Activated CD4-positive, alpha-beta T cell treated with anti-CD3 and anti-CD28 coated beads for 36 hours (primary cell): Measurements from ENCODE around the gene CALML5. TPM values are rescaled to one million over a fixed set of nuclear protein-coding genes. Genes with fewer than 3 reads are reported as not detected.
"Not testable (repeated sequence)": the region's sequence is repeated elsewhere in the genome, so short reads cannot be mapped to it uniquely, and the experiment has no call there.

Source experiments
- ATAC-seq: fragments of 200-7000 bp; cut with Tn5 transposase; one replicate; pipeline ENCODE4 v1.10.0; 2021; ENCODE audit warnings: mild to moderate bottlenecking, moderate library complexity
- CTCF ChIA-PET: fragments of 350-600 bp; sonication (Branson Sonifier 250); formaldehyde crosslinking; loops from one replicate; lab custom pipeline; 2021; ENCODE audit warnings: antibody characterized with exemption; lab: Charles Lee
- POLR2A ChIA-PET: fragments of 350-600 bp; sonication (Branson Sonifier 250); formaldehyde crosslinking; loops from one replicate; lab custom pipeline; 2021; ENCODE audit warnings: antibody characterized with exemption, inconsistent platforms; lab: Charles Lee
- DNase-seq: peaks from one replicate; pipeline ENCODE4 v3.0.0-alpha.2; 2020
- H3K27ac Mint-ChIP-seq: one replicate; pipeline ENCODE4 v1.8.0; 2021; ENCODE audit warnings: mixed read lengths
- H3K27me3 Mint-ChIP-seq: one replicate; pipeline ENCODE4 v1.8.0; 2021; ENCODE audit warnings: mixed read lengths
- H3K36me3 Mint-ChIP-seq: one replicate; pipeline ENCODE4 v1.8.0; 2021; ENCODE audit warnings: low read depth, mixed read lengths
- H3K4me1 Mint-ChIP-seq: one replicate; pipeline ENCODE4 v1.8.0; 2021; ENCODE audit warnings: mixed read lengths
- H3K4me3 Mint-ChIP-seq: one replicate; pipeline ENCODE4 v1.8.0; 2021; ENCODE audit warnings: mild to moderate bottlenecking, moderate library complexity, mixed read lengths
- H3K9me3 Mint-ChIP-seq: one replicate; pipeline ENCODE4 v1.8.0; 2021; ENCODE audit warnings: low read depth, mixed read lengths
- intact Hi-C, 2 experiments: fragments of 100-400 bp; cut with DNase I in 1 of 2; cut with micrococcal nuclease in 1 of 2; formaldehyde crosslinking; loops; one replicate each; pipeline versions ENCODE4 v1.14.2 to v1.15.1; 2022 to 2024; cut with DNase I, micrococcal nuclease
- total RNA-seq, 2 experiments: library from RNA; stranded (reverse); gene quantifications; one replicate each; pipeline ENCODE4 v1.2.3, GENCODE V29; 2021

Gene CALML5
- total RNA-seq, 2 experiments from 2014 or later, result not detected

DNA sequence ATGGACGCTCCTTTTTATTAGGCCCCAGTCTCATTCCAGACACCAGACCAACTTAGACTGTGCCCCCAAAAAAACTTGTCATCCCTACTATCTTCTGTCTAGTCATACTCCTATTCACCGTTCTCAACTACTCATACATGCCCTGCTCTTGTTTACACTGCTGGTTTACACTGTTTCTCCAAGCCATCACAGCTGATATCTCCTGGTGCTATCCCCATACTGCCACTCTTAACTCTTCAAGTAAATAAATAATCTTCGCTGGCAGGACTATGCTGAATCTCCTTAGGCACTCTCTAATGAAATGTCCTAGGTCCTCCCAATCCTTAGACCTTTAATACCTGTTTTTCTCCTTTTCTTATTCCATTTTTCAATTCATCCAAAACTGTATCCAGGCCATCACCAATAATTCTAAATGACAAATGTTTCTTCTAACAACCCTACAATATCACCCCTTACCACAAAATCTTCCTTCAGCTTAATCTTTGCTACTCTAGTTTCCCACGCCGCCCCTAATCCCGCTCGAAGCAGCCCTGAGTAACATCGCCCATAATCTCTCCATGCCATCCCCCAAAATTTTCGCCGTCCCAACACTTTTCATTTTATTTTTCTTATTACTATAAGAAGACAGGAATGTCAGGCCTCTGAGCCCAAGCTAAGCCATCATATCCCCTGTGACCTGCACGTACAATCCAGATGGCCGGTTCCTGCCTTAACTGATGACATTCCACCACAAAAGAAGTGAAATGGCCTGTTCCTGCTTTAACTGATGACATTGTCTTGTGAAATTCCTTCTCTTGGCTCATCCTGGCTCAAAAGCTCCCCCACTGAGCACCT lies 23.2 kb downstream of the CALML5 start:
- H3K9me3 Mint-ChIP-seq, H3K27ac Mint-ChIP-seq, H3K4me3 Mint-ChIP-seq, ATAC-seq, POLR2A ChIA-PET, H3K36me3 Mint-ChIP-seq, DNase-seq, intact Hi-C loops, H3K27me3 Mint-ChIP-seq, H3K4me1 Mint-ChIP-seq: not testable (repeated sequence)
- CTCF ChIA-PET, result interaction anchor here (0.6 kb wide), 1 partner anchor 19 kb away, joined by 4 read pairs; no protein-coding TSS in a partner anchor

DNA sequence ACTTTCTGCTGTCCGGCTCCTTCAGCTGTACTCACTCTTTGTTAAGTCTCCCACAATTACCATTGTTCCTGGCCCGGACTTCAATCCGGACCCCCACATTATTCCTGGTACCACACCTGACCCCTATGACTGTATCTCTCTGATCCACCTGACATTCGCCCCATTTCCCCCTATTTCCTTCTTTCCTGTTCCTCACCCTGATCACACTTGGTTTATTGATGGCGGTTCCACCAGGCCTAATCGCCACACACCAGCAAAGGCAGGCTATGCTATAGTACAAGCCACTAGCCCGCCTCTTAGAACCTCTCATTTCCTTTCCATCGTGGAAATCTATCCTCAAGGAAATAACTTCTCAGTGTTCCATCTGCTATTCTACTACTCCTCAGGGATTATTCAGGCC lies 24.3 kb downstream of the CALML5 start:
- H3K36me3 Mint-ChIP-seq, POLR2A ChIA-PET, H3K4me1 Mint-ChIP-seq, H3K4me3 Mint-ChIP-seq, H3K27me3 Mint-ChIP-seq, H3K27ac Mint-ChIP-seq, DNase-seq, intact Hi-C loops, ATAC-seq, H3K9me3 Mint-ChIP-seq: not testable (repeated sequence)
- CTCF ChIA-PET, result interaction anchor here (0.6 kb wide), 1 partner anchor 34 kb away, joined by 4 read pairs; no protein-coding TSS in a partner anchor

GRCh38 chr10:5474642-5475041 lies 24.7 kb downstream of the CALML5 start:
- ATAC-seq, H3K27me3 Mint-ChIP-seq, intact Hi-C loops, DNase-seq, H3K4me1 Mint-ChIP-seq, POLR2A ChIA-PET, H3K36me3 Mint-ChIP-seq, H3K4me3 Mint-ChIP-seq, H3K9me3 Mint-ChIP-seq, H3K27ac Mint-ChIP-seq: not testable (repeated sequence)
- CTCF ChIA-PET, result interaction anchor here (0.6 kb wide), 1 partner anchor 35 kb away, joined by 4 read pairs; no protein-coding TSS in a partner anchor

DNA sequence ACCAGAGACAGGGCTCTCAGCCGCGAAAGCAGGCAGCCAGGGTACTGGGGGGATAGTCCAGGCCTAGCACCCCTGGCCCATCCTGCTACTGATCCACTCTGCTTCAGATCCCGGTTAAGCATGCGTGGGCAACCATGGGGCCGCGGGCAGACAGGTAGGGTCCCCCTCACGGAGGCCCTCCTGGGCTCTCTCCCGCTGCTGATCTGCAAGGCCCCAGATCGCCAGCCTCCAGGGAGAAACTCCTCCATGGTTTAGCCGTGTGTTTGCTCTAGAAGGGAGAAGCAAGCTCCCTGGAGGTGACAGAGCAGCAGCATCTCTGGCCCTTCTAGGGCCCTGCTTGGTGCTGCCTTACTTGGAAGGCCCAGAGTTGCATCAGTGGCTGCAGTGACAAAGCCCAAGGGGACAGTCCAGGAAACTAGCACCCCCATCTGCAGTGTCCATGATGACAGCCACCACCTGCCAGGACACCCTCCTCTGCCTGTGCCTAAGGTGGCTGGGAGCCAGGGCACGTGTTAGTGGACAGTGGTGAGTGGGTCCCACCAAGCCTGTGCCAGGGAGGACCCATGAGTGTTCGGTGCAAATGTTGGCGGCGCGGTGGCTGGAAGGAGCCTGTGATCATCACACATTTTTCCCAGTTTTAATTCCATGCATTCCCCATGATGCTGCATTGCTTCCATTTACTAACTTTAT lies 29.2 kb downstream of the CALML5 start:
- ATAC-seq, result no peak
- H3K36me3 Mint-ChIP-seq, result no peaks in the 10 kb centered on the region

GRCh38 chr10:5469353-5470061 lies 29.9 kb downstream of the CALML5 start:
- ChIA-PET CTCF (no interaction called here), POLR2A (no interaction called here)
- Mint-ChIP-seq H3K27me3 (no peaks in the 10 kb centered on the region), H3K9me3 (no peaks in the 10 kb centered on the region), H3K27ac (no peak overlapping the region), H3K4me3 (no peak overlapping the region), H3K36me3 (no peaks in the 10 kb centered on the region), H3K4me1 (peaks cover 5% of the 10 kb centered on the region)
- no peak for ATAC-seq
- DNase-seq, result no peak
- intact Hi-C loops, result no loop called here

More for the DNA sequence above, 29.2 kb downstream of the CALML5 start:
- DNase-seq, result no peak
- H3K4me1 Mint-ChIP-seq, result peaks cover 5% of the 10 kb centered on the region
- H3K27me3 Mint-ChIP-seq, result no peaks in the 10 kb centered on the region
- no peak overlapping the region for H3K27ac Mint-ChIP-seq
- intact Hi-C loops, result no loop called here
- no peaks in the 10 kb centered on the region for H3K9me3 Mint-ChIP-seq
- ChIA-PET CTCF (no interaction called here), POLR2A (no interaction called here)
- no peak overlapping the region for H3K4me3 Mint-ChIP-seq

DNA sequence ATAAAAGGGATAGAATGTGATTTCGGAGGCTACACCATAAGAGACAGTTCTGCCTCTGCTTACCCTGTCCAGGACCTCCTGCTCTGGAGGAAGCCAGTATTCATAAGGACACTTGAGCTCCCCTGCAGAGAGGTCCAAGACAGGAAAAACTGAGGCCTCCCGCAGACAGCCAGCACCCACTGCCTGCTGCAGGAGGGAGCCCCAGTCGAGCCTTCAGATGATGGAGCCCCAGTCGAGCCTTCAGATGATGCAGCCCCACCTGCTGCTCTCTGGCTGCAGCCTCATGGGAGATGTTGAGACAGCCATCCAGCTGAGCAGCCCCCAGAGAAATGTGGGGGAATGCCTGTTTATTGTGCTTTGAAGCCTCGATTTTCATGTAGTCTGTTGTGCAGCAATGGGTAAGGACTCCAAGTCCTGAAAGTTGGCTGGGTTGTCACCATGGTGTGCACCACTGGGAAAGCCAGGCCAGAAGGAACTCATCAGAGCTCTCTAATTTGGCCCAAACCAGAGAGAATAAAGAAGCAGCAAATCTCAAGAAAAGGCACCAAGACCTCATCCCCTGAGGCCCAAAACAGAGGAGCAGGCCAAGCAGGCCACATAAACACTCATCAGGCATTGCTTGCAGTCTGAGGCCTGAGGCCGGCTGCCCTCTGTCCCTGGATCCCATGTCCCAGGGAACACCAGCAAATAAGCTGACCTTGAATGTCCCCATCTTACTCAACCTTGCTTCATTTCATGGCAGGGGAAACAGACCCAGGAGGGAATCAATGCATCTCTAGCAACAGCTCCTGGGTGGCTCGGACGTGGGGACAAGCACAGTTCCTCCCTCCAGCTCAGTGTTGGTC lies 30.9 kb downstream of the CALML5 start:
- ChIA-PET CTCF (interaction anchor here (0.6 to 1.3 kb wide), 2 partner anchors 9 to 274 kb away, joined by 3 read pairs; no protein-coding TSS in a partner anchor), POLR2A (no interaction called here)
- Mint-ChIP-seq H3K36me3 (no peaks in the 10 kb centered on the region), H3K4me3 (no peak overlapping the region), H3K4me1 (peaks cover 5% of the 10 kb centered on the region), H3K27ac (no peak overlapping the region), H3K27me3 (no peaks in the 10 kb centered on the region), H3K9me3 (no peaks in the 10 kb centered on the region)
- ATAC-seq (no peak), DNase-seq (no peak)
- intact Hi-C loops, result no loop called here

DNA sequence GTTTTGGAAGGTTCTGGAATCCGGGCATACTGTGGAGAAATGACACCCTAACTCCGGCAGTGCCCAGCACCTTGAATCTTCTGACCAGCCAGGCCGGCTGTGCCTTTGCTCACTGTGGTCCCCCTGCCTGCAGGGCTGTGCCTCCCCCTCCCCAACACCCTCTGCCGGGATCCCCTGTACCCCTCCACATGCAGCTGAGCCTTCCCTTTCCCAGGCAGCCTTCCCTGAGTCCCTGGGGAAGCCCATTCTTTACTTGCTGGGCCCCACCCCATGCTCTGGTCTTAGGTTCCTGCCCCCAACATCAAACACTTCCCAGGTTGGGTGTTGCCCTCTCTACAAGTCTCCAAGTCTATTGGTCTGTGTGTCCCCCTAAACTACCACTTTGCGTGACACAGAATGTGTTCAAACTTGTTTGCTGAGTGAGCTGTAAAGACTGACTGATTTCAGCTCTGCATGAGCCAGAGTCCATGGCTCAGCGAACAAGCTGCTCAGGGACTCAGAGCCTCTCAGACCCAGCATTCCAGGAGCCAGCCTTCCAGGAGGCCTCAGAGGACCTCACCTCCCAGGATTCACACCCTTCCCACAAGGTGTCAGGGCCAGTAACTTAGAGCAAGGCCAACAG lies 31.6 kb downstream of the CALML5 start:
- H3K4me3 Mint-ChIP-seq, result no peak overlapping the region
- H3K9me3 Mint-ChIP-seq, result no peaks in the 10 kb centered on the region
- ChIA-PET POLR2A (no interaction called here), CTCF (interaction anchor here (0.6 to 1.3 kb wide), 2 partner anchors 9 to 274 kb away, joined by 3 read pairs; no protein-coding TSS in a partner anchor)
- intact Hi-C loops, result no loop called here
- H3K27me3 Mint-ChIP-seq, result no peaks in the 10 kb centered on the region
- H3K4me1 Mint-ChIP-seq, result peaks cover 5% of the 10 kb centered on the region
- DNase-seq, result no peak
- H3K27ac Mint-ChIP-seq, result no peak overlapping the region
- no peak for ATAC-seq
- no peaks in the 10 kb centered on the region for H3K36me3 Mint-ChIP-seq

DNA sequence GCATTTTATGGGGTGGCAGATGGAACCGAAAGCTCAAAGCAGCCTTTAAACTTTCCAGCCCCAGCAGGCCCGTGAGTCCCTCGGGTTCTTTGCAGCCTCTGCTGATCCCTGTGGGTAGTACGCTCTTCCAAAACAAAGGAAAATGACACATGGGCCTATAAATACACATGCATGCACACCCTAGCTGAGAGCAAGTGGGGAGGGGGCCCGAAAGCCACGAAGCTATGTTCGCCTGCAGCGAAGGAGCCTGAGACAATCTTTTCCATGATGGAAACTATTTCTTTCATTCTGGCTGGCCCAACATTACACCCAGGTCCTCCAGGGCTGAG lies 32.2 kb downstream of the CALML5 start:
- ATAC-seq (no peak), DNase-seq (no peak)
- H3K36me3 Mint-ChIP-seq, result no peaks in the 10 kb centered on the region
- CTCF ChIA-PET, result interaction anchor here (0.7 to 1.3 kb wide), 3 partner anchors 10 to 641 kb away, joined by 3 to 4 read pairs (median 3); partner anchors contain the start of gene AKR1E2
- H3K9me3 Mint-ChIP-seq, result no peaks in the 10 kb centered on the region
- H3K4me1 Mint-ChIP-seq, result peaks cover 5% of the 10 kb centered on the region
- POLR2A ChIA-PET, result no interaction called here
- no peak overlapping the region for H3K4me3 Mint-ChIP-seq
- no peaks in the 10 kb centered on the region for H3K27me3 Mint-ChIP-seq
- H3K27ac Mint-ChIP-seq, result no peak overlapping the region
- intact Hi-C loops, result no loop called here

GRCh38 chr10:5466451-5467206 lies 32.7 kb downstream of the CALML5 start:
- Mint-ChIP-seq H3K36me3 (no peaks in the 10 kb centered on the region), H3K27me3 (no peaks in the 10 kb centered on the region), H3K27ac (no peak overlapping the region), H3K4me1 (peaks cover 5% of the 10 kb centered on the region), H3K4me3 (no peak overlapping the region), H3K9me3 (no peaks in the 10 kb centered on the region)
- DNase-seq (no peak), ATAC-seq (no peak)
- ChIA-PET CTCF (interaction anchor here (0.7 to 1.3 kb wide), 3 partner anchors 10 to 641 kb away, joined by 3 to 4 read pairs (median 3); partner anchors contain the start of gene AKR1E2), POLR2A (no interaction called here)
- intact Hi-C loops, result no loop called here

GRCh38 chr10:5465976-5466450 lies 33.4 kb downstream of the CALML5 start:
- H3K36me3 Mint-ChIP-seq, result no peaks in the 10 kb centered on the region
- ChIA-PET POLR2A (no interaction called here), CTCF (no interaction called here)
- H3K4me1 Mint-ChIP-seq, result peaks cover 5% of the 10 kb centered on the region
- no peak overlapping the region for H3K27ac Mint-ChIP-seq
- no peak overlapping the region for H3K4me3 Mint-ChIP-seq
- no peaks in the 10 kb centered on the region for H3K27me3 Mint-ChIP-seq
- DNase-seq (no peak), ATAC-seq (no peak)
- no peaks in the 10 kb centered on the region for H3K9me3 Mint-ChIP-seq
- intact Hi-C loops, result no loop called here
